ENCODE measurements around the gene RBM24.
A peak's percentile ranks its signal among the peaks of the same experiment; 100 is the strongest.
"Not testable (repeated sequence)": the region's sequence is repeated elsewhere in the genome, so short reads cannot be mapped to it uniquely, and the experiment has no call there.

RBM24 gene

GRCh38 chr6:17292600-17293133, 11.5 kb downstream of the RBM24 start:
- DNase-seq, result no peak

- no peak for DNase-seq
Measured at GRCh38 chr6:17293395-17293794, 12.2 kb downstream of the RBM24 start.

GRCh38 chr6:17297271-17298080, 16.3 kb downstream of the RBM24 start:
- DNase-seq, result no peak

DNA sequence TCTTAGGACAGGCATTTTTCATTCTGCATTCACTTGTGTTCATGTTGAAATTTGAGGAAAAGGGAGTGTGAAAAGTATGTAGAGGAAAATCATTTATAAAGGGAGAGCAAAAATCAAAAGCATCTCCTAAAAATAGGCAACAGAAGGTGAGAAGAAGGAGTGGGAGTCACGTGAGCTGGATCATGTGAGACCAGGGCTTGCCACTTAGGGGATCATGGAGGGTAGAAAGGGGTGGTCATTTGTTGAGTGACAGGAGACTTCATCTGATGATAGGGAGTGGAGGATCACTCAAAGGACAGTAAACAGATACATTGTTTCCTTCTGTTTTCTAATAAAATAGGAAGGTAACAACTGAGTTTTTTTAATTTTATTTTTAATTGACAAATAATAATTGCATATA, 17.1 kb downstream of the RBM24 start:
- no peak for DNase-seq

DNA sequence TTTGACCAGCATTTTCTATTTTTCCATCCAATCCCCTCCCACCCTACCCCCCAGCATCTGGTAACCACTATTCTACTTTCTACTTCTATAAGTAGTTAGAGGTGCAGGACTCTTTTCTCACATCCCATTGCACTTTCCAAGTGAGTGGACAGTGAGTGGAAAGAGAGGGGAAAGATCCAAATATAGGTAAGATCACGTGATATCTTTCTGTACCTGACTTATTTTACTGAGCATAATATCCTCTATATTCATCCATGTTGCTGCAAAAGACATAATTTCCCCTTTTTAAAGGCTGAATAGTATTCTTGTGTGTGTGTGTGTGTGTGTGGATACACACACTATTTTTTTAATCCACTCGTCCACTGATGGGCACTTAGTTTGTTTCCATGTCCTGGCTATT, 18.1 kb downstream of the RBM24 start:
- no peak for DNase-seq

DNA sequence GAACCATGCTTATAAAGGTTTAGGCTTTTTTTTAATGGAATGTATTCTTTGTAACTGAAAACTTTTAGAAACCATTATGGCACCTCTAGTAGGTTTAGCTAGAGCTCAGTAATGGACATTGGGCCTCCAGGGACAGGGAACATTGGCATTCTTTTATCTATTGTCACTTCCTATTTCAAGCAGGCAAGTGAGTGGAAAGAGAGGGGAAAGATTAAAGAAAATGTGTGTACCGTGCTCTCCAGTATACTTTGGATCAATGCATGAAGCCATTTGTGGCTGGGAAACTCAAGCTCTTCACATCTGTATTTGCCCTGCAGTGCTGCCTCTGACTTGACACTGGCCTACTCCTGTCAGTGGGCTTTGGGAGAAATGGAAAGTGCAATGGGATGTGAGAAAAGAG, 18.6 kb downstream of the RBM24 start:
- no peak for DNase-seq

- DNase-seq, result no peak
Measured at GRCh38 chr6:17300637-17301036, 19.5 kb downstream of the RBM24 start.

- DNase-seq, result no peak
Measured at GRCh38 chr6:17303444-17303843, 22.3 kb downstream of the RBM24 start.

GRCh38 chr6:17305219-17306001, 24.2 kb downstream of the RBM24 start:
- DNase-seq, result no peak

GRCh38 chr6:17311595-17312311, 30.6 kb downstream of the RBM24 start:
- peak; percentile 30 for DNase-seq

DNA sequence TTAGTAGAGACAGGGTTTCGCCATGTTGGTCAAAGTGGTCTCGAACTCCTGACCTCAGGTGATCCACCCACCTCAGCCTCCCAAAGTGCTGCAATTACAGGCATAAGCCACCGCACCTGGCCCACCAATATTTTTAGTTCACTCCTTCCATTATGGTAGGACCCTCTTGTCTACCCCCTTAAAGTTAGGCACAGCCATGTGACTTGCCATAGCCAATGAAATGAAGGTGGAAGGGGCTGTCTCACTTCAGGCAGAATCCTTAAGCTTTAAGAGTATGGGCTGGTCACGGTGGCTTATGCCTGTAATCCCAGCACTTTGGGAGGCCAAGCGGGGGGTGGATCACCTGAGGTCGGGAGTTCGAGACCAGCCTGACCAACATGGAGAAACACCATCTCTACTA, 32.1 kb downstream of the RBM24 start:
- DNase-seq, result not testable (repeated sequence)

- DNase-seq, result no peak
Measured at GRCh38 chr6:17313971-17314370, 32.8 kb downstream of the RBM24 start.

GRCh38 chr6:17315262-17315661, 34.1 kb downstream of the RBM24 start:
- DNase-seq, result no peak

DNA sequence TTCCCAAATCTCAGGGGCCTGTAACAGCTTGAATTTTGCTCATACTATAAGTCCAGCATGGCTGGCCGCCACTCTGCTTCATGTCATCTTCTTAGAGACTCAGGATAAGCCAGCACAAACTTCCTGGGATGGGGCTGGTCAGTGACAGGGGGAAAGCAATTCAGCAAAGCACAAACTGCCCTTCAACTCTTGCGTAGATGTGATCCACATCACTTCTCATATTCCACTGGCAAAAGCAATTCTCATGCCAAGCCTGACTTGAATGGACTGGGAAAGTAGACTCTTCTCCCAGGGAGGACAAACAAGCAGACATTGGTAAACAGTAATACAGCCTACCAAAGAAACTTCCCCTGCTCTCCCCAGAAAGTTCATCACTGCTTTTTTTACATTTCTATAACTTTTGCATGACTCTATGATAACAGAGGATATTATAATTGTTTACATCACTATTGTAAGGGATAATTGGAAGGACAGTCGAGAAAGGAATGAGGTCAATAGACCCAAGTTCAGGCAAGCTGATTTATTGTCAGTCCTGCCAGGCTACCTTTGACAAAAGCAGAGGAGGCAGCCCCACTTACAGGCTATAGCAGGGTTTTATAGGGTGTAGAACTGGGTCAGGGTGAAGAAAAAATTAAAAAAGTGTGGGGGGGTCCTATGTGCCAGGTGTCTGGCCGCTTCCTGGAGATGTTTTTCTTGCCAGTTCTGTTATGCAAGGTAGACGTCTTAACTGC, 37.4 kb downstream of the RBM24 start:
- DNase-seq, result no peak

GRCh38 chr6:17320266-17320665, 39.1 kb downstream of the RBM24 start:
- DNase-seq, result not testable (repeated sequence)

- no peak for DNase-seq
Measured at GRCh38 chr6:17331238-17331637, 50.1 kb downstream of the RBM24 start.

DNA sequence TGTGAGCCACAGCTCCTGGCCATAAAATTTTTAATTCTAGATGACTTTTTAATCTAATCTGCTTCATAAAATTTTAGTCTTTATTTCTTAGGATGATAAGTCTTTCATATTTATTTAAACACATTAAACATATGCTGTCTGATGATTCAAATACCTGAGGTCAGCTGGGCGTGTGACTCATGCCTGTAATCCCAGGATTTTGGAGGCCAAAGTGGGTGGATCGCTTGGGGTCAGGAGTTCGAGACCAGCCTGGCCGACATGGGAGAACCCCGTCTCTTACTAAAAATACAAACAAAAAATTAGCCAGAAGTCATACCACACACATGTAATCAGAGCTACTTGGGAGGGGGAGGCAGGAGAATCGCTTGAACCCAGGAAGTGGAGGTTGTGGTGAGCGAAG, 53.1 kb downstream of the RBM24 start:
- no peak for DNase-seq

DNA sequence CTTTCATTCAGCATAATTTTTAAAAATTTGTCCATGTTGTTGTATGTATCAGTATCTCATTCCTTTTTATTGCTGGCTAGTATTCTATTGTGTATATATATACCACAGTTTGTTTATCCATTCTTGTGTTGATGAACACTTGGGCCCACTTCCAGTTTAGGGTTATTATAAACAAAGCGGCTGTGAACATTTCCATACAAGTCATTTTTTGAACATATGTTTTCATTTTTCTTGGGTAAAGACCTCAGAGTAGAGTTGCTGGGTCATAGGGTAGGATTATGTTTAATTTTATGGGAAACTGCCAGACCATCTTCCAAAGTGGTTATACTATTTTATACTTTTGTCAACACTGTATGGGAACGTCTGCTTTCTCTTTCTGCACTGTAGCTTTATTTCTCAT, 55.3 kb downstream of the RBM24 start:
- DNase-seq, result no peak

DNA sequence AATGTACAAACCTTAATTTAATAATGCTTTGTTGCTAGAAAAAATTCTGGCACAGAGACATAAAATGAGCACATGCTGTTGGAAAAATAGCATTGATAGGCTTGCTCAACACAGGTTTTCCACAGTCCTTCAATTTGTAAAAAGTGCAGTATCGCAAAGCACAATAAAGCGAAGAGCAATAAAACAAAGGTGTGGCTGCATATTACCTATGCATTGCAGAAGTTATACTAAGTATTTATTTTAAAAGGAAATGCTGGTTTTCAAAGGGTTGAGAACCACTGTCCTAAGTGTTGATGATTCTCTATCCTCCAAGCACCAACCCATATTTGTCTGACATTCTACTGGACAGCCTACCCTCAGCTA, 58.1 kb downstream of the RBM24 start:
- no peak for DNase-seq

DNA sequence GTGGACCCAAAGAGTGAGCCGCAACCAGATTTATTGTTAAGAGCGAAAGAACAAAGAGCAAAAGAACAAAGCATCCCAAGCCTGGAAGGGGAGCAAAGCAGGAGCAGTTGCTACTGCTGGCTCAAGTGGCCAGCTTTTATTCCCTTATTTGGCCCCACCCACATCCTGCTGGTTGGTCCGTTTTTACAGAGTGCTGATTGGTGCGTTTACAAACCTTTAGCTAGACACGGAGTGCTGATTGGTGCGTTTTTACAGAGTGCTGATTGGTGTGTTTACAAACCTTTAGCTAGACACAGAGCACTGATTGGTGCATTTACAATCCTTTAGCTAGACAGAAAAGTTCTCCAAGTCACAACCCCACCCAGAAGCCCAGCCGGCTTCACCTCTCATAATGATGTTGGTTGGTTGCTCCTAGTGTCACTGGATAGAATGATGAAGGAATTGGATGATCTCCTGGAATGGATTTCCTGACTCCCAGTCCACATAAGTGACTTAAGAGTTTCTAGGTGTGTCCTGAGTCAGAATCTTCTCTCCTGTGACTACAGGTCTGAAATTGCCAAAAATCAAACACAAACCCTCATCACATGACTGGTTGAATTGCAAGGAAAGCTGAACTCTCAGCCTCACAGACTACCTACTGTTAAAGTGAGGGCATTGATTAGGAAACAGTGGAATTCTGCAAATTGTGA, 60.1 kb downstream of the RBM24 start:
- no peak for DNase-seq

DNA sequence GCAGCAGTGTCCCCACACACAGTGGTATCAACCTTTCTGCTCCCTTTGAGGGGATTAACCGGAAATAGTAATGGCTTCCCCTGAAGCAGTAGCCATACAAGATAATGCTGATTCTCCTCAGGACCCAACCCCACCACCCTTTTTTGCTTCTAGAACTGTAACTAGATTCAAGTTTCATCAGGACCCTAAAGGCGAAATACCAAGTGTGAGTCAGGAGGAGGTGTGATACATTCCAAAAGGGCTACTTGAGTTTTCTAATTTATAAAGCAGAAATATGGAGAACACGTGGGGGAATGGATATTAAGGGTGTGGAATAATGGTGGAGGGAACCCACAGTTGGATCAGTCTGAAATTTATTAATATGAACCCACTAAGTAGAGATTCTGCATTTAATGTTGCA, 60.7 kb downstream of the RBM24 start:
- DNase-seq, result no peak

DNA sequence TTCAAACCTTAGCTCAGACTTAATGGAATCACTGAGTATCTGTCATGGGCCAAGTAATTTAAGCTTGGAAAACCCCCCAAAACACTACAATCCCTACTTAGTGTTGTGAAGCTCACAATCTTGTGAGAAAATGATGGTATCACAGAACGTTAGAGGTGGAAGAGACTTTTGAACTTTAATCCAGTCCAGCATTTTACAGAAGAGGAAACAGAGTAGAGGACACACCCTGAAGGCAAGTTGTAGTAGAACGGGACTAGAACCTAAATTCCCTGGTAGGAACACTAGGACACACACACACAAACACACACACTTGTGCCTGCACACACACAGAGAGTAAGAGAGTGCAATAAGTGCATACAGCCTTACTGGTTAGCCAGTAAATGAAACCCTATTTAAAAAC, 62.1 kb downstream of the RBM24 start:
- DNase-seq, result no peak
